ENCODE results near the gene TTLL10.

TTLL10 gene

DNA sequence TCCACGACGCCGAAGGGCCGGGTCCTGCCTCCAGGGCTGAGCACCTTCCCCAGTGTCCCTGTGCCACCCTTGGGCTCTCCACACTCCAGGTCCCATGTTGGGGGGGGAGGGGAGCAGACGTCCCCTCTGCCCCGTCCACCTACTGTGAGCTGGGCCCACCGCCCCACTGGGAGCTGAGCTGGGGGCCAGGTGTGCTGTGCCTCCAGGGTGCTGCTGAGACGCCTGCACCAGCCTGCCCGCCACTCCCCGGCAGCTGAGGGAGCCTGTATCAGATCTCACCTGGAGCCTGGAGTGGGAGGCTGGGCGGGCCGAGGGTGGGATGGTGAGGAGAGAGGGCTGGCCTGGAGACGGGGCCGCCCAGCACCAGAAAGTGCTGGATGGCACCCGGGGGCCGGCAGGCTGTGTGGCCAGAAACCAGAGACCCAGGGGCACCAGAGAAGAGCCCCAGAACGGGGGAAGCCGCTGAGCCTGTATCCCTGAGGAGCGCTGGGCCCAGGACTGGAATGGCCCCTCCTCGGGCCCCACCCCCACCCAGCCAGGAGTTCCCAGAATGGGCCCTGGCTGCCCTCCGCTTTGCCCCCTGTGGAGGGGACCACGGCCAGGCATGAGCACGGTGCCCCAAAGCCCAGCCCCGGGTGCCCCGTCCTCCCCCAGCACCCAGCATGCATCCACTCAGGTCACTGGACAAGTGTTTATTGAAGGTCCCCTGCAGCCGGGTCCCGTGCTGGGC, 29.3 kb downstream of the TTLL10 start:
- DNase-seq (ENCODE audit: extremely low spot score), result no peak
- CTCF ChIA-PET, result no interaction called here
- POLR2A ChIA-PET, result no interaction called here

GRCh38 chr1:1203561-1204424, 30.1 kb downstream of the TTLL10 start:
- DNase-seq (ENCODE audit: extremely low spot score), result no peak
- ChIA-PET CTCF (no interaction called here), POLR2A (interaction anchor here (1.6 kb wide), 1 partner anchor 27 kb away, joined by 5 read pairs; no protein-coding TSS in a partner anchor)
- TF ChIP-seq TARDBP (IDR thresholded peaks at IDR 0.05) (no peak), BHLHE40 (IDR thresholded peaks at IDR 0.05; ENCODE audit: borderline replicate concordance) (no peak), L3MBTL2 (conservative IDR thresholded peaks at IDR 0.05) (no peak), FOXA1 (IDR thresholded peaks at IDR 0.05) (no peak), ARNT (IDR thresholded peaks at IDR 0.05) (no peak), FOXK2 (IDR thresholded peaks at IDR 0.05) (no peak), CTBP1 (IDR thresholded peaks at IDR 0.05; ENCODE audit: borderline replicate concordance) (no peak), NFRKB (IDR thresholded peaks at IDR 0.05) (no peak), LEF1 (IDR thresholded peaks at IDR 0.05; ENCODE audit: borderline replicate concordance) (no peak), ZNF384 (IDR thresholded peaks at IDR 0.05) (no peak), SP1 (IDR thresholded peaks at IDR 0.05) (no peak), HDGF (IDR thresholded peaks at IDR 0.05; ENCODE audit: borderline replicate concordance) (no peak)
- TF ChIP-seq, protein P1, sequence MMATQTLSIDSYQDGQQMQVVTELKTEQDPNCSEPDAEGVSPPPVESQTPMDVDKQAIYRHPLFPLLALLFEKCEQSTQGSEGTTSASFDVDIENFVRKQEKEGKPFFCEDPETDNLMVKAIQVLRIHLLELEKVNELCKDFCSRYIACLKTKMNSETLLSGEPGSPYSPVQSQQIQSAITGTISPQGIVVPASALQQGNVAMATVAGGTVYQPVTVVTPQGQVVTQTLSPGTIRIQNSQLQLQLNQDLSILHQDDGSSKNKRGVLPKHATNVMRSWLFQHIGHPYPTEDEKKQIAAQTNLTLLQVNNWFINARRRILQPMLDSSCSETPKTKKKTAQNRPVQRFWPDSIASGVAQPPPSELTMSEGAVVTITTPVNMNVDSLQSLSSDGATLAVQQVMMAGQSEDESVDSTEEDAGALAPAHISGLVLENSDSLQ (IDR thresholded peaks at IDR 0.05), result no peak

More for the DNA sequence above, 29.3 kb downstream of the TTLL10 start:
- TF ChIP-seq BHLHE40 (IDR thresholded peaks at IDR 0.05; ENCODE audit: borderline replicate concordance) (no peak), FOXA1 (IDR thresholded peaks at IDR 0.05) (no peak), ZNF384 (IDR thresholded peaks at IDR 0.05) (no peak), HDGF (IDR thresholded peaks at IDR 0.05; ENCODE audit: borderline replicate concordance) (no peak), FOXK2 (IDR thresholded peaks at IDR 0.05) (no peak)
- TF ChIP-seq, protein P1 (IDR thresholded peaks at IDR 0.05), result no peak

DNA sequence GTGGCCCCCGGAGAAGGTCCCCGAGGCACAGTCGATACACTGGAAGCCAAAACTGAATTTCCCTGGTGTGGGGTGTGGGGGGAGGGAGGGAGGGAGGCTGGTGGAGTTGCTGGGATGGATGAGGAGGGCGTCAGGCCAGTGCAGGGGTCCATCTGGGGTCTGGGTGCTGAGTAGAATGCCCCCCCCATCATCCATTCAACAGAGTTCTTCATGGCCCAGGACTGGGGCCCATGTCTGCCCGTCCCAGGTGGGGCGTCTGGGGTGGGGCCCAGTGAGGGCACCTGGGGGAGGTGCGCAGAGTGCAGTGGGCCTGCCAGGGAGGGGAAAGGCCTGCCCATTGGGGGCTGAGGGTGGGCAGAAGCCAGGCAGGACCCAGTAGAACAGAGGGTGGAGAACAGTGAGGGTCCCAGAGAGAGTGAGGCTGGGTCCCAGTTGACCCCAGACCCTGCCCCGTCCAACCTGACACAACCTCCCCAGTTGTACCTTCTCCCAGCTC, 30.8 kb downstream of the TTLL10 start:
- CTCF ChIA-PET, result no interaction called here

GRCh38 chr1:1204998-1205768, 31.5 kb downstream of the TTLL10 start:
- no peak for DNase-seq (ENCODE audit: extremely low spot score)
- ChIA-PET POLR2A (interaction anchor here (1.6 kb wide), 1 partner anchor 26 kb away, joined by 5 read pairs; no protein-coding TSS in a partner anchor), CTCF (no interaction called here)
- TF ChIP-seq LEF1 (IDR thresholded peaks at IDR 0.05; ENCODE audit: borderline replicate concordance), result no peak
- TF ChIP-seq HDGF (IDR thresholded peaks at IDR 0.05; ENCODE audit: borderline replicate concordance), result no peak
- no peak for TF ChIP-seq CTBP1 (IDR thresholded peaks at IDR 0.05; ENCODE audit: borderline replicate concordance)
- TF ChIP-seq, protein P1 (IDR thresholded peaks at IDR 0.05), result no peak
- no peak for TF ChIP-seq ZNF384 (IDR thresholded peaks at IDR 0.05)
- TF ChIP-seq BHLHE40 (IDR thresholded peaks at IDR 0.05; ENCODE audit: borderline replicate concordance), result no peak
- no peak for TF ChIP-seq FOXK2 (IDR thresholded peaks at IDR 0.05)
- no peak for TF ChIP-seq SUZ12 (IDR thresholded peaks at IDR 0.05)
- no peak for TF ChIP-seq L3MBTL2 (conservative IDR thresholded peaks at IDR 0.05)
- no peak for TF ChIP-seq NFRKB (IDR thresholded peaks at IDR 0.05)
- TF ChIP-seq ELF4 (IDR thresholded peaks at IDR 0.05), result no peak
- no peak for TF ChIP-seq SP1 (IDR thresholded peaks at IDR 0.05)
- TF ChIP-seq FOXM1 (IDR thresholded peaks at IDR 0.05; ENCODE audit: borderline replicate concordance), result no peak
- TF ChIP-seq ARNT (IDR thresholded peaks at IDR 0.05), result no peak
- no peak for TF ChIP-seq FOXA1 (IDR thresholded peaks at IDR 0.05)
- no peak for TF ChIP-seq TARDBP (IDR thresholded peaks at IDR 0.05)

More for the DNA sequence above, 30.8 kb downstream of the TTLL10 start:
- POLR2A ChIA-PET, result interaction anchor here (1.6 kb wide), 1 partner anchor 27 kb away, joined by 5 read pairs; no protein-coding TSS in a partner anchor
- DNase-seq (ENCODE audit: extremely low spot score), result no peak
- TF ChIP-seq ZNF384 (IDR thresholded peaks at IDR 0.05) (no peak), FOXM1 (IDR thresholded peaks at IDR 0.05; ENCODE audit: borderline replicate concordance) (no peak), BHLHE40 (IDR thresholded peaks at IDR 0.05; ENCODE audit: borderline replicate concordance) (no peak), LEF1 (IDR thresholded peaks at IDR 0.05; ENCODE audit: borderline replicate concordance) (no peak), ELF4 (IDR thresholded peaks at IDR 0.05) (no peak), FOXK2 (IDR thresholded peaks at IDR 0.05) (no peak), TARDBP (IDR thresholded peaks at IDR 0.05) (no peak), L3MBTL2 (conservative IDR thresholded peaks at IDR 0.05) (no peak), SP1 (IDR thresholded peaks at IDR 0.05) (no peak), ARNT (IDR thresholded peaks at IDR 0.05) (no peak), HDGF (IDR thresholded peaks at IDR 0.05; ENCODE audit: borderline replicate concordance) (no peak), NFRKB (IDR thresholded peaks at IDR 0.05) (no peak), FOXA1 (IDR thresholded peaks at IDR 0.05) (no peak)
- TF ChIP-seq, protein P1 (IDR thresholded peaks at IDR 0.05), result no peak

All from HEK293T (cell line).